Progenitor cell of endocrine pancreas (in vitro differentiated cells): ENCODE results near the gene TCERG1L. TPM values are rescaled to one million over a fixed set of nuclear protein-coding genes. Genes with fewer than 3 reads are reported as not detected.

Experiments used
- DNase-seq: peaks from one replicate; pipeline ENCODE4 v3.0.0; 2021; ENCODE audit warnings: low spot score; ENCODE audit not compliant: unreplicated experiment
- H3K27ac Mint-ChIP-seq: 2 replicates; pipeline ENCODE4 v1.8.0; 2021; ENCODE audit warnings: mild to moderate bottlenecking, moderate library complexity, mixed read lengths
- H3K27me3 Mint-ChIP-seq: 2 replicates; pipeline ENCODE4 v1.8.0; 2021; ENCODE audit warnings: mixed read lengths
- H3K36me3 Mint-ChIP-seq: 2 replicates; pipeline ENCODE4 v1.8.0; 2022; ENCODE audit warnings: mixed read lengths; ENCODE audit not compliant: insufficient read depth
- H3K4me1 Mint-ChIP-seq: 2 replicates; pipeline ENCODE4 v1.8.0; 2021; ENCODE audit warnings: low read depth, mixed read lengths
- H3K4me3 Mint-ChIP-seq: 2 replicates; pipeline ENCODE4 v1.8.0; 2021; ENCODE audit warnings: low read depth, mild to moderate bottlenecking, moderate library complexity, mixed read lengths
- H3K9me3 Mint-ChIP-seq: 2 replicates; pipeline ENCODE4 v1.8.0; 2021; ENCODE audit warnings: low read depth, mixed read lengths
- CTCF ChIP-seq: fragments of 200-600 bp; sonication (generic); IDR thresholded peaks from one replicate; pipeline ENCODE4 v1.5.0; 2021; ENCODE audit warnings: antibody characterized with exemption, mild to moderate bottlenecking; ENCODE audit not compliant: unreplicated experiment
- total RNA-seq: library from RNA; stranded (reverse); gene quantifications from 2 replicates; pipeline ENCODE4 v1.2.1, GENCODE V29; 2021

Gene TCERG1L
- total RNA-seq, 1 donor from 2014 or later, result 0.53 TPM

GRCh38 chr10:131119626-131120355 is 191.7 kb downstream of the TCERG1L start:
- H3K4me1 Mint-ChIP-seq, result no peaks in the 10 kb centered on the region
- H3K9me3 Mint-ChIP-seq, result no peaks in the 10 kb centered on the region
- no peak for TF ChIP-seq CTCF
- H3K27me3 Mint-ChIP-seq, result peaks cover 48% of the 10 kb centered on the region
- no peak for DNase-seq
- no peak overlapping the region for H3K27ac Mint-ChIP-seq
- no peak overlapping the region for H3K4me3 Mint-ChIP-seq
- H3K36me3 Mint-ChIP-seq, result no peaks in the 10 kb centered on the region

- no peak for DNase-seq
- TF ChIP-seq CTCF, result no peak
- H3K4me1 Mint-ChIP-seq, result no peaks in the 10 kb centered on the region
- H3K9me3 Mint-ChIP-seq, result no peaks in the 10 kb centered on the region
- peaks cover 43% of the 10 kb centered on the region for H3K27me3 Mint-ChIP-seq
- H3K4me3 Mint-ChIP-seq, result no peak overlapping the region
- no peaks in the 10 kb centered on the region for H3K36me3 Mint-ChIP-seq
- no peak overlapping the region for H3K27ac Mint-ChIP-seq
These were observed 193.9 kb downstream of the TCERG1L start for GRCh38 chr10:131117416-131118212.

- DNase-seq, result no peak
- Mint-ChIP-seq H3K27ac (no peak overlapping the region), H3K9me3 (no peaks in the 10 kb centered on the region), H3K4me1 (no peaks in the 10 kb centered on the region), H3K27me3 (peaks cover 40% of the 10 kb centered on the region), H3K36me3 (no peaks in the 10 kb centered on the region), H3K4me3 (no peak overlapping the region)
- TF ChIP-seq CTCF, result no peak
These were observed 194.5 kb downstream of the TCERG1L start for GRCh38 chr10:131116991-131117375.

GRCh38 chr10:131116216-131116990 is 195.1 kb downstream of the TCERG1L start:
- no peak for TF ChIP-seq CTCF
- Mint-ChIP-seq H3K27me3 (peaks cover 41% of the 10 kb centered on the region), H3K4me1 (peaks cover 2% of the 10 kb centered on the region), H3K36me3 (no peaks in the 10 kb centered on the region), H3K27ac (no peak overlapping the region), H3K4me3 (no peak overlapping the region), H3K9me3 (no peaks in the 10 kb centered on the region)
- no peak for DNase-seq

DNA sequence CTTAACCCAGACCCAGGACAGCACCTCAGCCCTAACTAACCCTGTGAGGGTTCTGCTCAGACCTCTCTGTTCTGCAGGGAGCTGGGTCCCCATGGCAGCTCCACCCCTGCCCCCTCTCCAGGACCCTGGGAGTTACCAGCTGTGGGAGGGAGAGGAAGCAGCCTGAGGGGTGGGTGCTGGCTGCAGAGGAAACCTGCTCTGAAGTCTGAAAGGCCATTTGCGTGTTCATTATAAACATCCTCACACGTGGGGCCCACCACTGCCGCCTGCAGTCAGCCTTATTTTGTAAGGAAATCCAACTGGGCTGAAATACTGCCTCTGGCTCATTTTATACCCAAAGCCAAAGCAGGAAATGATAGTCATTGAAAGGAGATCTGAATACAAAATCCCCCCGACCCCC is 195.7 kb downstream of the TCERG1L start:
- no peaks in the 10 kb centered on the region for H3K36me3 Mint-ChIP-seq
- TF ChIP-seq CTCF, result no peak
- peaks cover 38% of the 10 kb centered on the region for H3K27me3 Mint-ChIP-seq
- no peaks in the 10 kb centered on the region for H3K9me3 Mint-ChIP-seq
- H3K4me3 Mint-ChIP-seq, result no peak overlapping the region
- H3K4me1 Mint-ChIP-seq, result peaks cover 4% of the 10 kb centered on the region
- H3K27ac Mint-ChIP-seq, result no peak overlapping the region
- DNase-seq, result no peak
